Iris pigment epithelial cell (primary cell): ENCODE measurements around the gene VEPH1.
A peak's percentile ranks its signal among the peaks of the same experiment; 100 is the strongest.

Experiments used
- DNase-seq: peaks from one replicate; pipeline ENCODE4 v3.0.0-alpha.2; 2011; ENCODE audit warnings: low read depth

VEPH1 gene

DNA sequence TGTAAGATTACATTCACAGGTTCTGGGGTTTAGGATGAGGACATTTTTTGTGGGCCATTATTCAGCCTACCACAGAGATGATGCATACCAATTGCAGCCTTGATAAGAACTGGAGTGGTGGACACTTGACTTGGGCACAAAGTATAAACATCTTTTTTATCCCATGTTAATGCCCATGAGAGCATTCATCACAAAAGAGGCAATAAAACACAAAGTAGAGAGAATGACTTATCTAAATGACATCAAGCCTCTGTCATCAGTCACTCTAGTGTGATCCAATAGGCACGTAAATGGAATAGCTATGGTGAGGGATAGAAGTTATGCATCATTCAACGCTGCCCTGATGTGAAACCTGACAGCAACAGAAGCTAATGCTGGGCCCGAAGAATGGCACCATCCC lies 25.8 kb downstream of the VEPH1 start:
- DNase-seq: no peak

DNA sequence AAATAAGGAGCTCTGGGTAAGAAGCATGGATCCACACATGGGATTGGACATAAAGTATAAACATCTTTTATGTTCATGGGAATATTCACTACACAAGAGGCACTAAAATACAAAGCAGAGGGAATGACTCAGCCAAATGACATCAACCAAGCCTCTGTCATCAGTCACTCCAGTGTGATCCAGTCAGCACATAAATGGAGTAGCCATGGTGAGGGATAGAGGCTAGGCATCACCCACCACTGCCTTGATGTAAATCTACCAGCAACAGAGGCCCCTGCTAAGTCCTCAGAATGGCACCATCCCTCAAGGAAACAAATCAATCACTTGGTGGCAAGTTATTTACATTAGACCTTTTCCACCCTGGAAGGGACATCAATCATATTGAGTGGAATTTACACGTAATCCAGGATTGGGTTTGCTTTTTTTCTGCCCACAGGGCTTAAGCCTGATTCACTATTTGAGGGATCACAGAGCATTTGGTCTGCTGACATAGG lies 27.2 kb downstream of the VEPH1 start:
- DNase-seq: peak; percentile 58

DNA sequence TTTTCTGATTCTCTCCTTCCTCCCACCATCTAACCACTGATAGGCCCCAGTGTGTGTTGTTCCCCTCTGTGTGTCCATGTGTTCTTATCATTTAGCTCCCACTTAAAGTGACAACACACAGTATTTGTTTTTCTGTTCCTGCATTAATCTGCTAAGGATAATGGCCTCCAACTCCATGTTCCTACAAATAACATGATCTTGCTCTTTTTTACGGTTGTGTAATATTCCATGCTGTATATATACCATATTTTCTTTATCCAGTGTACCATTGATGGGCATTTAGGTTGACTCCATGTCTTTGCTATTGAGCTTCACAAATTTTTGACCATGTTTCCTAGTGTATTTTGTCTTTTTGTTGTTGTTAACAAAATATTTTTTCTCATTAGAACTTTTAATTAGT lies 30.6 kb downstream of the VEPH1 start:
- DNase-seq: no peak

DNA sequence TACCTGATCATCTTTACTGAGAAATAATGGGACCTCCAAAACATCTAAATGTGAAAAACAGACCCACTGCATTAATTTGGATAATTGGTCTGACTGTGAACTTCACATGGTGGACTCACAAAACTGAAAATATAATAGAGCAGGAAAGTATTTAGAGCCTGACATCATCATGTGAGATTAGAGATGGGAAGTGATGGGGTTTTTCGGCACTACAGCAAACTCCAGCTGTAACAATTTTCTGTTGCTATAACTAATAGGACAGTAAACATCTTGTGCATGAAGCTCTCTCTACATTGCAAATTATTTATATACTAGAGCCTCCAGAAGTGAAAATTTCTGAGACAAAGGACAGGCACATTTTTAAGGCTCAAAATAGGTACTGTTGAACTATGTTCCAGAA lies 32.2 kb downstream of the VEPH1 start:
- peak; percentile 25 for DNase-seq

- DNase-seq: no peak
Measured at GRCh38 chr3:157469561-157470294, 33.5 kb downstream of the VEPH1 start.

DNA sequence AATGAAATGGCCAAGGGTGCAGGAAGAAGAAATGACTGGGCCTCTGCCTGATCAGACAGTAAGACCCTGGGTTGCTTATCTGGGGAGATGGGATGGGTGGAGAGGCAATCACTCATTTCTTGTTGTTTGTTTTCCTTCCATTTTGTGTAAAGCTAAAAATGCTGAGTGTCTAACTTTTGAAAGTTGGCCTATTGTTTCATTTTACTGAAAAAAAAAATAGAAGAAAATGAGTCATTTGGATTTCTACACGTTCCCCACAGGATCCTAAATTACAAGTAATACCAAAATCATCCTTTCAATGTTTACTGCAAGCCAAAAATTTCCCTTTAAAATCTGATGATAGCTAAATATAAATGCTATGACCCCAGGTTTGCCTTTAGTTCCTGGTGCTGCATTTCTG lies 36.0 kb downstream of the VEPH1 start:
- DNase-seq: peak; percentile 21

GRCh38 chr3:157465741-157466140 lies 37.5 kb downstream of the VEPH1 start:
- DNase-seq: no peak

DNA sequence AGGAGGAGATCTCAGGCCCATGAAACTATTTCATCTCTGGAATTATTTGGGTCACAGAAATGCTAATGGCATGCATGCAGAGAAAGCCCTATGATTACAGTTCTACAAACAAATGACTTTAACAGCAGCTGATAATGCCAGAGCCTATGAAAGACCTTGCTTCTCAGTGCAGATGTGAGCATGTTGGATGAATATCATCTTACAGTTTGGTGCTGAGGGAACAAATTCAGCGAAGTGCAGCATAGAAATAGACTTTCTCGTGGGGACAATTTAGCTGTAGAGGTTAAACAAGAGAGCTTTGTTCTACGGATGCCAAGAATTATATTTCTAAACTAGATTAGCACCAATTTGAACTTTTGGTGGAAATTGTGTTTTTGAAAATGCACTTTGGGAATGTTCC lies 38.9 kb downstream of the VEPH1 start:
- DNase-seq: peak; percentile 79

DNA sequence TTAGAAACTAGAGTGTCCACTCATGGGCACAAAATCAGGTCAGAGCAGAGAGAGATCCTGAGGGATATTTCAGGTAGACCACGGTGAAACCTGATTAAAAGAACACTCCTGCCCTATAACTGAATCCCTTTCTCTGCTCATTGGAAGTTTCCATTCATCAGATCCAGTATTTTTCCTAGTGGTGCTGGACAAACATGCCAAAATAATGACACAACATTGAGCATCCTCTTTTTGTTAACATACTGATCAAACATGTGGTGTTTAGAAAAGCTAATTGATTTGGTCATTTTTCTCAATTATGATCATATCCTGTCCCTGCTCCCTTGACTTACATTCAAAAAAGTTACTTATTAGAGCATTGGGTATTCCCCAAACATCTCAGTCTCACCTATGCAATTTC lies 39.4 kb downstream of the VEPH1 start:
- no peak for DNase-seq

DNA sequence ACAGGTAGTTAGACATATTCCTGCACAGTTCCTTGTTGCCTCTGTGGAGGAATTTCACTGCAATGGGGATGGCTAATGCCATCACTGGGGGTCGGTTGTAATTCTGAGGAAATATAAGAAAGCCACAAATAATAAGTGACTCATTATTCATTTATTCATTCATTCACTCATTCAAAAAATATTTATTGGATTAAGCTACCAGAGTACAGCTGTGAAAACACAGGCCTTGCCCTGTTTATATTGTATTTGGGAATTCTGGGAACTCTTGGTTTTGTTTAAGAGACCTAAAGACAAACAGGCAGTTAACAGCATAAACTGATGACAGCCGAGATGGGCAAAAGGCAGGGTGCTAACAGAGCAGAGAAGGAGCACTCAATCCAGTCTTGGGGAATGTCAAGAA lies 43.0 kb downstream of the VEPH1 start:
- DNase-seq: peak; percentile 69

DNA sequence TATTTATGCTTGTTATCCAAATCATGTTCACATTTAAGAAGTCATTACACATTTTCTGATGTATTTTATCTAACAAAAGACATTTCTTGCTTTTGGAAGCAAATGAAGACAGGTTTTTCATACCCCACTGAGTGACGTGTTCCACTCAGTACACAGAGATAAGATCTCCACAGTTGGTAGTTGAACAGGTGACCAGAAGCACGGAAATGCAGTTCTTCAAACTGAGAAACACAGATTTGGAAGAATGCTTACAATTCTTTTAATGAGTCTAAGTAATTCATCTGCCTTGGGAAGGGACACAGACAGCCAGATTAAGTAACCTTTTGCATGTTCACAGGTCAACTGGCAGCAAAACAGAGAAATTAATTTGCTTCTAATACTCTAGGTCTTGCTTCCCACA lies 43.5 kb downstream of the VEPH1 start:
- no peak for DNase-seq

GRCh38 chr3:157453824-157454223 lies 49.4 kb downstream of the VEPH1 start:
- no peak for DNase-seq

DNA sequence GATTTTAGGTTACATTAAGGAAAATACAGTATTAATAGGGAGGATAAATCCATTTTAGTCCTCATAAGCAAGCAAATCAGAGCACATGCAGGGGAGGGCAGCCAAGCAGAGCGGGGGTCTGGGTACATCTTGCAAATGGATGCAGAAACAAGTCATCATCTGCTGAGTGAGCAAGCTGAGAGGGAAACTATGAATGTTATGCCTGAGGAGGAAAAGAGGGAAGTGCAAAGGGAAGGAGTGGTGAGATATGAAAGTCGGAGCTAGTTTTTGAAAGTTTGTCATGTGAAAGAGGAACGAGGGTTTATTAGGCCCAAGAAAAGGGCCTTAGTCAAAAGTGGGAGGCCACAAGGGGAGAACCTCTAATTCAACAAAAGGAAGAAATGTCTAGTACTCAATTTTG lies 51.1 kb downstream of the VEPH1 start:
- DNase-seq: no peak

DNA sequence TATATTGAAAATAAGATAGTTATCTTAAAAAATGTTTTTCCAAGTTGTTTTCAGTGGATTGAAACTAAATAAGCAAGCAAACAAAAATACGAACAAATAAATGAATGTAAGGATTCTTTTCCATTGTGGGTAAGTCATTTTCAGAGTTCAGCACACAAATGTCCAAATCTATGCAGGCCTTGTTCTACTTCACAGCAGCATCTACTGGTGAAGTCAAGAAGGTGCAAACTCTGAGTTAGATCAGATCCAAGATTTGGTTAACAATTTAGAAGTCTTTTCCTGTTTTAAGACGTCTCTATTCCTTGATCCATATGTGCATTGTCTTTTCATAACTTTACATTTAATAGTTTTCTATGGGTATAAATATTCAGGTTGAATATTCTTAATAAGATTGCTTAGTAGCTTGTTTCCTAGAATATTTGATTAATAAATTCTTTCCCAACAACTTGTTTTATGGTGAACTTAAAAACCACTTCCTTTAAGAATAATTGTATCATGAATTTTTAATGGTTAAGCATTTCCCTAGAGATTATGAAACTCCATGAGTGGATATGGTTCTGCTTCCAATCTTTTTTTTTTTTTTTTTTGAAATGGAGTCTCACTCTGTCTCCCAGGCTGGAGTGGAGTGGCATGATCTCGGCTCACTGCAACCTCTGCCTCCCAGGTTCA lies 56.1 kb downstream of the VEPH1 start:
- peak; percentile 73 for DNase-seq

- peak; percentile 84 for DNase-seq
Measured at GRCh38 chr3:157445857-157446256, 57.4 kb downstream of the VEPH1 start.

DNA sequence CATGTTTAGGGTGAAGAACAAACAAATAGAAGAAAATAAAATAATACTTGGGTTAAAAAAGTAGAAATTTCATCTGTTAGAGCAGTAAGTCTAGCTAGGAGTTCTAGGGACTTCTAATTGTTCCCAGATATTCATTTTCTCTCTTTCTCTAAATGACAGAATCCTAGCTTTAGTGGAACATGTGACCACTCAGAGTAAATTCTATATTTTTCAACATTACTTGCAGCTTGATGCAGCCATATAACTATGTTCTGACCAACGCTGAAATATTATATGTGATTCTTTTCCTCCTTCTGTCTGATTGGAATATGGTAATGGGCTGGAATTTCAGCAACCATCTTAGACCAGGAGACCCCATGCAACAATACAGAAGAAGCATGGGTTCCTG lies 58.4 kb downstream of the VEPH1 start:
- no peak for DNase-seq

GRCh38 chr3:157443905-157444796 lies 59.1 kb downstream of the VEPH1 start:
- peak; percentile 31 for DNase-seq

DNA sequence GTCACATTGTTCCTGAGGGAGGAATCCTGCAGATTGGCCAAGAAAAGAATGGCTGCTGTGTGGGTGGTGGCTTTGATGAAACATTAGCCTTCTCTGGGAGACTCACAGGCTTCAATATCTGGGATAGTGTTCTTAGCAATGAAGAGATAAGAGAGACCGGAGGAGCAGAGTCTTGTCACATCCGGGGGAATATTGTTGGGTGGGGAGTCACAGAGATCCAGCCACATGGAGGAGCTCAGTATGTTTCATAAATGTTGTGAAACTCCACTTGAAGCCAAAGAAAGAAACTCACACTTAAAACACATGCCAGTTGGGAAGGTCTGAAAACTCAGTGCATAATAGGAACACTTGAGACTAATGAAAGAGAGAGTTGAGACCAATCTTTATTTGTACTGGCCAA lies 60.5 kb downstream of the VEPH1 start:
- peak; percentile 79 for DNase-seq

- DNase-seq: no peak
Measured at GRCh38 chr3:157441102-157441624, 62.1 kb downstream of the VEPH1 start.

DNA sequence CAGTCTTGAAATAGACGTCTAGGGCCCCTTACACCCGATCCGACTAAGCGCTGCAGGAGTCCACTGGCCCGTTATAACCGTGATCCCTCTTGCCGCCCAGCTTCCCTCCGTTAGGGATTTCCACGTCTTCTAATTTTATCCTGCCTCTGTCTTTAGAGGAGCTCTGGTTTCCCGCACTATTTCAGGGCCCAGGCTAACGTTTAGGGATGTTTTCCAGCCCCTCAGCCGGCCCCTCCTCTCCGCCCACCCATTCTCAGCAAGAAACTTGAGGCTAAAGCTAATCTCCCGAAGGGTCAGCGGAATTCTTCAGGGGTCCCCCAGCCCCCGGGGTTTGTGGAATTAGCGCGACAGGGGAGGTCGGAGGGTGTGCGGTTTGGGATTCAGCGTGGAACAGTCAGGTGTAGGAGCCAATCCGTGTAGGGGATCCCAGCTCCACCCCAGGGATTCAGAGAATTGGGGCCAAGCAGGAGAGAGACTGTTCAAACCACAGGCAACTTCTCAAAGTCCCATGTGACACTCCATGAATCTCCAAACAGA lies 65.0 kb downstream of the VEPH1 start:
- peak; percentile 38 for DNase-seq

- DNase-seq: peak; percentile 93
Measured at GRCh38 chr3:157436583-157437291, 66.5 kb downstream of the VEPH1 start, which contains the start of gene PTX3. Gene PTX3 (plus strand): TSS chr3:157436850. CDS start chr3:157436934, 84 bp downstream.
